ENCODE results near the gene UNK. TPM values are rescaled to one million over a fixed set of nuclear protein-coding genes. Genes with fewer than 3 reads are reported as not detected.

Gene UNK
- total and polyA plus RNA-seq, 2 of the 13 experiments (the other 11 are each of a cell fraction or from before 2014, with no cell fraction given): 31.6 to 33.0 TPM

GRCh38 chr17:75856062-75856756 lies 71.6 kb downstream of the UNK start (continued):
- TF ChIP-seq ZHX2 (IDR thresholded peaks at IDR 0.05; ENCODE audit: low read depth) (no peak), ZHX2 (CRISPR knock-in tag; IDR thresholded peaks at IDR 0.05; ENCODE audit: borderline replicate concordance) (no peak), DNMT1 (CRISPR knock-in tag; IDR thresholded peaks at IDR 0.05) (0 out of 2 replicates have a peak, but pooled peaks have one; percentile 34), SAFB2 (CRISPR knock-in tag; IDR thresholded peaks at IDR 0.05; ENCODE audit: borderline replicate concordance, low read depth) (0 out of 2 replicates have a peak, but pooled peaks have one; percentile 73), ATM (IDR thresholded peaks at IDR 0.05; ENCODE audit: borderline replicate concordance) (no peak), MAFK (conservative IDR thresholded peaks at IDR 0.05 in 1 of 2, IDR thresholded peaks at IDR 0.05 in 1 of 2; ENCODE audit: low read length in 2 of 2) (no peak), TEF (CRISPR knock-in tag; IDR thresholded peaks at IDR 0.05) (0 out of 2 replicates have a peak, but pooled peaks have one; percentile 10), SYNCRIP (IDR thresholded peaks at IDR 0.05; ENCODE audit: insufficient read depth, low read depth, low read length) (no peak), ZFP91 (CRISPR knock-in tag; IDR thresholded peaks at IDR 0.05; ENCODE audit: borderline replicate concordance) (no peak; the same call in 1 of the 2 replicates), ZNF282 (IDR thresholded peaks at IDR 0.05; ENCODE audit: partially characterized antibody) (no peak), ZNF704 (CRISPR knock-in tag; IDR thresholded peaks at IDR 0.05; ENCODE audit: borderline replicate concordance) (peak; percentile 33; the same call in 1 of the 2 replicates), TOE1 (CRISPR knock-in tag; IDR thresholded peaks at IDR 0.05) (0 out of 2 replicates have a peak, but pooled peaks have one; percentile 11), MYPOP (CRISPR knock-in tag; IDR thresholded peaks at IDR 0.05) (peak; percentile 48; the same call in 1 of the 2 replicates), KLF15 (CRISPR knock-in tag; IDR thresholded peaks at IDR 0.05; ENCODE audit: borderline replicate concordance) (no peak), CREB3 (CRISPR knock-in tag; IDR thresholded peaks at IDR 0.05) (no peak), ATF7 (IDR thresholded peaks at IDR 0.05) (no peak), ATF7 (CRISPR knock-in tag; IDR thresholded peaks at IDR 0.05) (no peak)

Data from HepG2 (cell line).